MM.1S (cell line): ENCODE measurements around the gene KIZ.

Source experiments
- DNase-seq: peaks from one replicate; pipeline ENCODE4 v3.0.0-alpha.2; 2015
- H2AFZ ChIP-seq: fragments of 300-600 bp; sonication (generic); 2 replicates; pipeline ENCODE4 v1.6.0; 2016; ENCODE audit warnings: antibody characterized with exemption, low read length
- H3F3A ChIP-seq: fragments of 300-600 bp; sonication (generic); 2 replicates; pipeline ENCODE4 v1.6.1; 2016; ENCODE audit warnings: mild to moderate bottlenecking, antibody characterized with exemption, low read length, moderate library complexity, mixed read lengths; ENCODE audit not compliant: insufficient read depth
- H3K27ac ChIP-seq: fragments of 300-600 bp; sonication (generic); 2 replicates; pipeline ENCODE4 v1.5.1; 2016; ENCODE audit warnings: mild to moderate bottlenecking, low read length
- H3K27me3 ChIP-seq: fragments of 300-600 bp; sonication (generic); replicated peaks from 2 replicates; pipeline ENCODE4 v1.6.0; 2016; ENCODE audit warnings: low read length; ENCODE audit not compliant: insufficient read depth
- H3K36me3 ChIP-seq: fragments of 300-600 bp; sonication (generic); replicated peaks from 2 replicates; pipeline ENCODE4 v1.6.1; 2016; ENCODE audit warnings: mild to moderate bottlenecking, low read length, mixed read lengths; ENCODE audit not compliant: insufficient read depth
- H3K4me1 ChIP-seq: fragments of 300-600 bp; sonication (generic); 2 replicates; pipeline ENCODE4 v1.6.1; 2016; ENCODE audit warnings: low read length, mixed read lengths
- H3K4me2 ChIP-seq: fragments of 300-600 bp; sonication (generic); 2 replicates; pipeline ENCODE4 v1.6.0; 2016; ENCODE audit warnings: low read depth, low read length
- H3K4me3 ChIP-seq: fragments of 300-600 bp; sonication (generic); 2 replicates; pipeline ENCODE4 v1.5.1; 2016; ENCODE audit warnings: low read length, mixed read lengths
- H3K79me2 ChIP-seq: fragments of 300-600 bp; sonication (generic); 2 replicates; pipeline ENCODE4 v1.6.1; 2016; ENCODE audit warnings: mixed run types, low read length, mixed read lengths
- H3K9ac ChIP-seq: fragments of 300-600 bp; sonication (generic); 2 replicates; pipeline ENCODE4 v1.6.1; 2016; ENCODE audit warnings: low read length, mixed read lengths
- H3K9me2 ChIP-seq: fragments of 300-600 bp; sonication (generic); replicated peaks from 2 replicates; pipeline ENCODE4 v1.6.1; 2016; ENCODE audit warnings: mild to moderate bottlenecking, low read length, mixed read lengths; ENCODE audit not compliant: insufficient read depth
- H3K9me3 ChIP-seq: fragments of 300-600 bp; sonication (generic); replicated peaks from 2 replicates; pipeline ENCODE4 v1.6.1; 2016; ENCODE audit warnings: mild to moderate bottlenecking, low read length, mixed read lengths; ENCODE audit not compliant: insufficient read depth
- H4K20me1 ChIP-seq: fragments of 300-600 bp; sonication (generic); 2 replicates; pipeline ENCODE4 v1.6.1; 2016; ENCODE audit warnings: mild to moderate bottlenecking, low read length, moderate library complexity, mixed read lengths; ENCODE audit not compliant: insufficient read depth
- EZH2 ChIP-seq: fragments of 300-600 bp; sonication (generic); optimal IDR thresholded peaks from 2 replicates; pipeline ENCODE3; 2017; ENCODE audit warnings: low read depth, mild to moderate bottlenecking, antibody characterized with exemption, low read length, mixed read lengths
- EZH2phosphoT487 ChIP-seq: fragments of 300-600 bp; sonication (generic); IDR thresholded peaks from 2 replicates; pipeline ENCODE4 v1.6.1; 2018; ENCODE audit warnings: antibody characterized with exemption, low read length
- TF ChIP-seq, protein P1 (sequence below): fragments of 300-600 bp; sonication (generic); IDR thresholded peaks from 2 replicates; pipeline ENCODE4 v1.5.1; 2016; ENCODE audit warnings: antibody characterized with exemption, low read length, mixed read lengths

KIZ gene

DNA sequence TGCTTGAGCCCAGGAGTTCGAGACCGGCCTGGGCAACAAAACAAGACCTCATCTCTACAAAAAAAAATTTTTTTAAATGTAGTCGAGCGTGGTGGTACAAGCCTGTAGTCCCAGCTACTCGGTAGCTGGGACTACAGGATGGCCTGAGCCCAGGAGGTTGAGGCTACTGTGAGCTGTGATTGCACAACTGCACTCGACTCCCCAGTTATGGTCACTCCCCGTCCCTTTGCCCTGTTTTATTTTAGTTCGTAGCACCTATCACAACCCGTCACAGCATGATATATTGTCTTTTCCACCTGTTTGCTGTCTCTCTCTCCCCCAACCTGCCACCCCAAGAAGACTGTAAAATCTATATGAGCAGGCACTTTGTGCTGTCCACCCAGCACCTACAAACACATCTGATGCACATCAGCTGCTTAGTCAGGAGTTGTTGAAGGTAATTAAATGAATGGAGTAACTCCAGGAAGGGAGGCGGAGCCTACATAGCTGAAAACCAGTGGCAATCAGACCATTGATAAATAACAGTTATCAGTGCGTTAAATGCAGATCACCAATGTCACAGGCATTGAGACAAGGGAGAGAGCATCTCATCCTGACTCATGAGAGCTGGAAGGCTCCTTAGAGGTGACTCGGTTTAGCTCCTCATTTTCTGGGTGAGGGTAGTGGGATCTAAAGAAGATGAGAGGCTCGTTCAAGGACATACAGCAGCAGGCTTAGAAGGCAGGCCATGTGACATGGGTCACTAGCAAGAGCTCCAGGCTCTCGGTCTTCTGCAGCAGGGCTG is 162.9 kb downstream of the KIZ start:
- DNase-seq = no peak

DNA sequence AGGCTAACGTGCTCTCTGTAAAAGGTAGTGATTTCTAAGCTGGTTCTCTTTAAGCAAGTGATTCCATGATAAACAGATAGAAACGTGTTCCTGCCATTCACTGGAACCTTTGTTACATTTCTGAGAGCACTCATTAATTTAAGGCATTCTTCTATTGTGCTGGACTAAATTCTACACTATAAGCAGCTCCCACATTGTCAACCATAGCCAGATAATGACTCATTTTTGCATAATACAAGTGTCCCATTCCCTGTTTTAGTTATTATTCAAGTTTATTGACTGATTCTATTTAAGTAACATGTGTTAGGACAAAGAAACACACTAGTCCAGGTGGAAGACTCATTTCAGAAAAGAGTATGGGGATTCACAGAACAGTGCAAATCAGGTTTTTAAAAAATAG is 163.8 kb downstream of the KIZ start:
- H3K79me2 ChIP-seq = no peaks in the 10 kb centered on the region
- H3K9me2 ChIP-seq = no peaks in the 10 kb centered on the region
- TF ChIP-seq EZH2 (no peak), EZH2phosphoT487 (no peak)
- TF ChIP-seq, protein P1, sequence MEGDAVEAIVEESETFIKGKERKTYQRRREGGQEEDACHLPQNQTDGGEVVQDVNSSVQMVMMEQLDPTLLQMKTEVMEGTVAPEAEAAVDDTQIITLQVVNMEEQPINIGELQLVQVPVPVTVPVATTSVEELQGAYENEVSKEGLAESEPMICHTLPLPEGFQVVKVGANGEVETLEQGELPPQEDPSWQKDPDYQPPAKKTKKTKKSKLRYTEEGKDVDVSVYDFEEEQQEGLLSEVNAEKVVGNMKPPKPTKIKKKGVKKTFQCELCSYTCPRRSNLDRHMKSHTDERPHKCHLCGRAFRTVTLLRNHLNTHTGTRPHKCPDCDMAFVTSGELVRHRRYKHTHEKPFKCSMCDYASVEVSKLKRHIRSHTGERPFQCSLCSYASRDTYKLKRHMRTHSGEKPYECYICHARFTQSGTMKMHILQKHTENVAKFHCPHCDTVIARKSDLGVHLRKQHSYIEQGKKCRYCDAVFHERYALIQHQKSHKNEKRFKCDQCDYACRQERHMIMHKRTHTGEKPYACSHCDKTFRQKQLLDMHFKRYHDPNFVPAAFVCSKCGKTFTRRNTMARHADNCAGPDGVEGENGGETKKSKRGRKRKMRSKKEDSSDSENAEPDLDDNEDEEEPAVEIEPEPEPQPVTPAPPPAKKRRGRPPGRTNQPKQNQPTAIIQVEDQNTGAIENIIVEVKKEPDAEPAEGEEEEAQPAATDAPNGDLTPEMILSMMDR = no peak

More for the DNA sequence above, 162.9 kb downstream of the KIZ start:
- Histone ChIP-seq H3K4me1 (no peaks in the 10 kb centered on the region), H3K9me2 (no peaks in the 10 kb centered on the region), H3K79me2 (no peaks in the 10 kb centered on the region), H3K27me3 (no peaks in the 10 kb centered on the region), H3K36me3 (no peaks in the 10 kb centered on the region), H3K9ac (no peak overlapping the region), H3F3A (no peaks in the 10 kb centered on the region), H4K20me1 (no peaks in the 10 kb centered on the region), H3K4me3 (no peak overlapping the region), H3K9me3 (no peaks in the 10 kb centered on the region), H3K4me2 (no peak overlapping the region), H3K27ac (no peak overlapping the region), H2AFZ (no peak overlapping the region)
- TF ChIP-seq EZH2 = no peak
- TF ChIP-seq, protein P1 = no peak
- no peak for TF ChIP-seq EZH2phosphoT487

DNA sequence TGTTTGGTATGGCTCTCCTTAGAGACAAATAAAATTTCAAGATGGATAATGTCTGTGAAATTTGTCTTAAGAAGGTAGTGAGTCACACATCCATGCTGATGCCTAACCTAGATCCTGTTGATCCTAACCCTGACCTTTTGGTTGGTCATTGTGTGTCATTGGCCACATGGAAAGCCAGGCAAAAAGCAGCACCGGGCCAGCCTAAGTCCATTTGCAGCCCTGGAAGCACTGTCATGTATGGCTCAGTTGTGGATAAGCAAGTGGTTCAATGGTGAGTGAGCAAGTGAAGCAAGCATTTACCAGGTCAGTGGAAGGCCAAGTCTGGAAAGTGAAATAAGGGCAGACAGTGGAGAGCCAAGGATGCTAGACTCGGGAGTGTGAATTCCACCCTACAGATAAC is 165.1 kb downstream of the KIZ start:
- H3K27ac ChIP-seq = no peak overlapping the region
- H3K27me3 ChIP-seq = no peaks in the 10 kb centered on the region
- H3K9me3 ChIP-seq = no peaks in the 10 kb centered on the region
- H3K79me2 ChIP-seq = no peaks in the 10 kb centered on the region
- no peaks in the 10 kb centered on the region for H4K20me1 ChIP-seq
- no peaks in the 10 kb centered on the region for H3K4me1 ChIP-seq
- TF ChIP-seq EZH2phosphoT487 = no peak
- no peak for TF ChIP-seq EZH2
- TF ChIP-seq, protein P1 = no peak
- no peak for DNase-seq
- H3K9ac ChIP-seq = no peak overlapping the region
- H3K4me2 ChIP-seq = no peak overlapping the region
- no peak overlapping the region for H3K4me3 ChIP-seq
- no peaks in the 10 kb centered on the region for H3K36me3 ChIP-seq
- H2AFZ ChIP-seq = no peak overlapping the region
- no peaks in the 10 kb centered on the region for H3F3A ChIP-seq
- H3K9me2 ChIP-seq = no peaks in the 10 kb centered on the region

More for the DNA sequence above, 163.8 kb downstream of the KIZ start:
- Histone ChIP-seq H3K27ac (no peak overlapping the region), H2AFZ (no peak overlapping the region), H3K9ac (no peak overlapping the region), H3K9me3 (no peaks in the 10 kb centered on the region), H3K4me2 (no peak overlapping the region), H4K20me1 (no peaks in the 10 kb centered on the region), H3F3A (no peaks in the 10 kb centered on the region), H3K4me3 (no peak overlapping the region), H3K4me1 (no peaks in the 10 kb centered on the region), H3K27me3 (no peaks in the 10 kb centered on the region), H3K36me3 (no peaks in the 10 kb centered on the region)
- DNase-seq = no peak
